H9 (cell line): Measurements from ENCODE around the gene MARF1. TPM values are rescaled to one million over a fixed set of nuclear protein-coding genes. Genes with fewer than 3 reads are reported as not detected.
"Not testable (repeated sequence)": the region's sequence is repeated elsewhere in the genome, so short reads cannot be mapped to it uniquely, and the experiment has no call there.

Source experiments
- DNase-seq: peaks from one replicate; pipeline ENCODE4 v3.0.0-alpha.2; 2017
- H2AFZ ChIP-seq: one replicate; pipeline ENCODE4 v1.6.1; 2013; ENCODE audit warnings: mild to moderate bottlenecking, low read length, control low read depth, moderate library complexity
- H2AK5ac ChIP-seq: 2 replicates; pipeline ENCODE4 v1.6.1; 2013; ENCODE audit warnings: low read length, control low read depth, mixed read lengths; ENCODE audit not compliant: insufficient read length
- H2BK120ac ChIP-seq: one replicate; pipeline ENCODE4 v1.6.1; 2013; ENCODE audit warnings: low read depth, mild to moderate bottlenecking, low read length, control low read depth, inconsistent platforms; ENCODE audit not compliant: poor library complexity, severe bottlenecking
- H2BK12ac ChIP-seq: 2 replicates; pipeline ENCODE4 v1.6.1; 2013; ENCODE audit warnings: low read length, control low read depth, mixed read lengths, low read depth; ENCODE audit not compliant: insufficient read length
- H2BK15ac ChIP-seq: 2 replicates; pipeline ENCODE4 v1.6.1; 2013; ENCODE audit warnings: low read depth, low read length, control low read depth
- H2BK20ac ChIP-seq: one replicate; pipeline ENCODE4 v1.6.1; 2013; ENCODE audit warnings: low read depth, mild to moderate bottlenecking, low read length, control low read depth, inconsistent platforms; ENCODE audit not compliant: poor library complexity, severe bottlenecking
- H2BK5ac ChIP-seq: 2 replicates; pipeline ENCODE4 v1.6.1; 2013; ENCODE audit warnings: low read length, control low read depth, mixed read lengths; ENCODE audit not compliant: insufficient read length
- H3K14ac ChIP-seq: 2 replicates; pipeline ENCODE4 v1.6.1; 2013; ENCODE audit warnings: low read length, control low read depth; ENCODE audit not compliant: insufficient read depth
- H3K18ac ChIP-seq: 2 replicates; pipeline ENCODE4 v1.6.1; 2013; ENCODE audit warnings: low read depth, mild to moderate bottlenecking, mixed read lengths, low read length, control low read depth; ENCODE audit not compliant: insufficient read length
- H3K23ac ChIP-seq: 2 replicates; pipeline ENCODE4 v1.6.1; 2013; ENCODE audit warnings: low read length, control low read depth, mixed read lengths, low read depth; ENCODE audit not compliant: insufficient read length
- H3K23me2 ChIP-seq: 2 replicates; pipeline ENCODE4 v1.6.1; 2013; ENCODE audit warnings: low read depth, mild to moderate bottlenecking, mixed read lengths, low read length, control low read depth; ENCODE audit not compliant: insufficient read length, poor library complexity, severe bottlenecking
- H3K27ac ChIP-seq: 2 replicates; pipeline ENCODE4 v1.5.1; 2013; ENCODE audit warnings: low read length, control low read depth, mixed read lengths, low read depth; ENCODE audit not compliant: insufficient read length
- H3K27me3 ChIP-seq: 2 replicates; pipeline ENCODE4 v1.6.1; 2013; ENCODE audit warnings: low read length, control low read depth, inconsistent platforms; ENCODE audit not compliant: insufficient read depth
- H3K4ac ChIP-seq: 2 replicates; pipeline ENCODE4 v1.6.1; 2013; ENCODE audit warnings: low read depth, mild to moderate bottlenecking, control low read depth, inconsistent platforms, low read length, moderate library complexity
- H3K4me1 ChIP-seq: 2 replicates; pipeline ENCODE4 v1.6.1; 2013; ENCODE audit warnings: low read length, control low read depth, inconsistent platforms; ENCODE audit not compliant: insufficient read depth
- H3K4me2 ChIP-seq: 2 replicates; pipeline ENCODE4 v1.6.1; 2013; ENCODE audit warnings: low read length, control low read depth, mixed read lengths; ENCODE audit not compliant: insufficient read length, insufficient read depth
- H3K56ac ChIP-seq: 2 replicates; pipeline ENCODE4 v1.6.1; 2013; ENCODE audit warnings: low read depth, mild to moderate bottlenecking, mixed read lengths, low read length, control low read depth; ENCODE audit not compliant: insufficient read length
- H3K79me1 ChIP-seq: 2 replicates; pipeline ENCODE4 v1.6.1; 2013; ENCODE audit warnings: low read depth, mild to moderate bottlenecking, moderate library complexity, low read length, control low read depth, inconsistent platforms; ENCODE audit not compliant: insufficient read depth, poor library complexity, severe bottlenecking
- H3K79me2 ChIP-seq: 2 replicates; pipeline ENCODE4 v1.6.1; 2013; ENCODE audit warnings: low read length, control low read depth, inconsistent platforms; ENCODE audit not compliant: insufficient read depth
- H3K9ac ChIP-seq: 2 replicates; pipeline ENCODE4 v1.6.1; 2013; ENCODE audit warnings: low read length, control low read depth, mixed read lengths; ENCODE audit not compliant: insufficient read length; ENCODE audit errors: extremely low read depth
- H3K9me3 ChIP-seq: one replicate; pipeline ENCODE4 v1.6.1; 2013; ENCODE audit warnings: low read depth, low read length, inconsistent platforms; ENCODE audit not compliant: control insufficient read depth
- H3T11ph ChIP-seq: one replicate; pipeline ENCODE4 v1.6.1; 2013; ENCODE audit warnings: mild to moderate bottlenecking, low read length, control low read depth, inconsistent platforms
- H4K20me1 ChIP-seq: one replicate; pipeline ENCODE4 v1.6.1; 2013; ENCODE audit not compliant: control insufficient read depth, insufficient read length, insufficient read depth
- H4K5ac ChIP-seq: 2 replicates; pipeline ENCODE4 v1.6.1; 2013; ENCODE audit warnings: low read depth, mild to moderate bottlenecking, mixed read lengths, low read length, control low read depth; ENCODE audit not compliant: insufficient read length
- H4K8ac ChIP-seq: replicated peaks from 2 replicates; pipeline ENCODE4 v1.6.1; 2013; ENCODE audit warnings: low read length, control low read depth, mixed read lengths, low read depth; ENCODE audit not compliant: insufficient read length
- H4K91ac ChIP-seq: 2 replicates; pipeline ENCODE4 v1.6.1; 2013; ENCODE audit warnings: low read depth, mild to moderate bottlenecking, moderate library complexity, mixed read lengths, low read length, control low read depth; ENCODE audit not compliant: insufficient read length
- H3K27ac Mint-ChIP-seq, 3 experiments: 2 replicates in 2 of 3; 3 replicates in 1 of 3; pipeline ENCODE4 v1.8.0; 2020 to 2021; ENCODE audit warnings: mixed read lengths in 3 of 3, mild to moderate bottlenecking in 1 of 3, moderate library complexity in 1 of 3
- H3K27me3 Mint-ChIP-seq: 2 replicates; pipeline ENCODE4 v1.8.0; 2021; ENCODE audit warnings: low read depth, mild to moderate bottlenecking, moderate library complexity, mixed read lengths
- H3K36me3 Mint-ChIP-seq, 3 experiments: 2 replicates in 2 of 3; 3 replicates in 1 of 3; pipeline ENCODE4 v1.8.0; 2020 to 2021; ENCODE audit warnings: low read depth in 3 of 3, mixed read lengths in 3 of 3; ENCODE audit not compliant: insufficient read depth in 1 of 3
- H3K4me1 Mint-ChIP-seq, 2 experiments: 2 replicates each; pipeline ENCODE4 v1.8.0; 2020; ENCODE audit warnings: mixed read lengths in 2 of 2
- H3K4me3 Mint-ChIP-seq, 2 experiments: 2 replicates in 1 of 2; 3 replicates in 1 of 2; pipeline ENCODE4 v1.8.0; 2020 to 2021; ENCODE audit warnings: mild to moderate bottlenecking in 2 of 2, mixed read lengths in 2 of 2, moderate library complexity in 1 of 2
- H3K9me3 Mint-ChIP-seq, 2 experiments: 2 replicates in 1 of 2; 3 replicates in 1 of 2; pipeline ENCODE4 v1.8.0; 2020; ENCODE audit warnings: mild to moderate bottlenecking in 2 of 2, mixed read lengths in 2 of 2, moderate library complexity in 1 of 2
- CTCF ChIP-seq: fragments of 200-600 bp; sonication (generic); conservative IDR thresholded peaks from 3 replicates; pipeline ENCODE4 v1.8.0; 2021; ENCODE audit warnings: antibody characterized with exemption, mild to moderate bottlenecking
- WGBS: extraction: QIAGEN DNeasy Blood & Tissue Kit; methylation state at CpG from one replicate; pipeline ENCODE4 v1.1.7; 2013; ENCODE audit warnings: missing lambda C conversion rate, low lambda C conversion rate, mixed read lengths; ENCODE audit not compliant: insufficient read length; ENCODE audit errors: extremely low coverage; 5-methylcytosine and 5-hydroxymethylcytosine counted together
- total RNA-seq: library from RNA; stranded (reverse); gene quantifications from 2 replicates; pipeline ENCODE4 v1.2.1, GENCODE V29; 2021

MARF1 gene
- total RNA-seq, 1 experiment from 2014 or later, result 23.3 TPM

- Histone ChIP-seq H3K4me1 (no peaks in the 10 kb centered on the region; the same call in 1 of the 2 replicates), H4K8ac (no peak overlapping the region), H2BK5ac (no peak overlapping the region), H3K79me1 (no peaks in the 10 kb centered on the region), H4K5ac (no peak overlapping the region), H4K91ac (no peak overlapping the region), H2BK20ac (no peak overlapping the region), H2AK5ac (no peak overlapping the region), H3K79me2 (no peaks in the 10 kb centered on the region), H3K56ac (no peak overlapping the region), H3K9ac (no peak overlapping the region), H3K9me3 (no peaks in the 10 kb centered on the region), H2BK12ac (no peak overlapping the region), H3K14ac (no peak overlapping the region), H3K4ac (no peak overlapping the region), H3K27me3 (no peaks in the 10 kb centered on the region), H2BK120ac (no peak overlapping the region), H4K20me1 (no peaks in the 10 kb centered on the region), H3K23ac (no peak overlapping the region), H3T11ph (no peak overlapping the region), H2AFZ (no peak overlapping the region), H3K23me2 (no peaks in the 10 kb centered on the region), H3K18ac (no peak overlapping the region), H3K4me2 (no peak overlapping the region), H3K27ac (no peak overlapping the region), H2BK15ac (no peak overlapping the region)
- Mint-ChIP-seq H3K4me1 (peaks cover 9 to 17% of the 10 kb centered on the region in 2 experiments), H3K9me3 (peaks cover 9 to 12% of the 10 kb centered on the region in 2 experiments), H3K4me3 (no peak overlapping the region), H3K27ac (no peak overlapping the region; a peak in 1 of 7 replicates), H3K27me3 (no peaks in the 10 kb centered on the region), H3K36me3 (peaks cover 0 to 17% (median 12%) of the 10 kb centered on the region in 3 experiments; a peak in 6 of 7 replicates)
- no CpG with 5 or more reads among the region's 6 CpGs for WGBS
- TF ChIP-seq CTCF, result no peak
- DNase-seq, result no peak
Observed at GRCh38 chr16:15547768-15548096, 95.2 kb downstream of the MARF1 start.

GRCh38 chr16:15547072-15547767, 95.7 kb downstream of the MARF1 start:
- not testable (repeated sequence) for H2BK120ac ChIP-seq, H3K9me3 ChIP-seq, H3K79me2 ChIP-seq, H3K4ac ChIP-seq, H2AFZ ChIP-seq, H3K27ac ChIP-seq, H3K4me2 ChIP-seq, H3K27me3 ChIP-seq, H4K5ac ChIP-seq, H3T11ph ChIP-seq, H3K27me3 Mint-ChIP-seq, H3K4me1 ChIP-seq, H4K91ac ChIP-seq, H2BK15ac ChIP-seq, H2BK20ac ChIP-seq, H2BK5ac ChIP-seq, H3K14ac ChIP-seq, H3K23me2 ChIP-seq, H3K56ac ChIP-seq, H2BK12ac ChIP-seq, H3K18ac ChIP-seq, H3K79me1 ChIP-seq, H3K4me3 Mint-ChIP-seq, H3K9ac ChIP-seq, H3K23ac ChIP-seq, H4K20me1 ChIP-seq, DNase-seq, H2AK5ac ChIP-seq, H4K8ac ChIP-seq
- WGBS, result no CpG with 5 or more reads among the region's 13 CpGs
- peaks cover 0 to 19% (median 17%) of the 10 kb centered on the region in 3 experiments; a peak in 6 of 7 replicates for H3K36me3 Mint-ChIP-seq
- H3K4me1 Mint-ChIP-seq, result peaks cover 14 to 21% of the 10 kb centered on the region in 2 experiments
- peak overlapping the region in 1 of 3 experiments; percentile 48; a peak in 1 of 7 replicates for H3K27ac Mint-ChIP-seq
- H3K9me3 Mint-ChIP-seq, result peaks cover 14 to 16% of the 10 kb centered on the region in 2 experiments
